ENCODE results near the gene CIAO2A.
A peak's percentile ranks its signal among the peaks of the same experiment; 100 is the strongest.

Gene CIAO2A

DNA sequence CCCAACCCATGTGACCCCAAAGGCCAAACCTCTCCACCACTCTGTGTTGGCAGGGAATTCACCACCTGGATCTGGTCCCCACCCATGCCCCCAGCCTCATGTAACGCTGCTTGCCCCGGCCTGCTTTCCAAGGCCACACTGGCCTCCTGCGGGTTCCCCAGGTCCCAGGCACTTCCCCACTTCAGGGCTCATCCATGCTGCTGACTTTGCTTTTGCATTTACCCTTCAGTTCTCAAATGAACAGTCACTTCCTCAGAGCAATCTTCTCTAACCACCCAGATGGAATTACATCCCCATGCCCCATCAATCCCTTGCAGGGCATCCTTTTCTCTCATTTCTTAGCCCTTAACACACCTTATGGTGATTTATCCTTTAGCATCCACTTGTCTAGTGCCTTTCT lies 56.5 kb downstream of the CIAO2A start:
- Histone ChIP-seq H3K27me3 (ENCODE audit: insufficient read depth, poor library complexity, severe bottlenecking) (no peaks in the 10 kb centered on the region), H3K27ac (replicated peaks) (no peak overlapping the region), H3K4me3 (replicated peaks; ENCODE audit: insufficient read depth, low read length) (no peak overlapping the region)
- TF ChIP-seq GABPA (IDR thresholded peaks at IDR 0.05; ENCODE audit: low read depth) (no peak), SPI1 (IDR thresholded peaks at IDR 0.05; ENCODE audit: borderline replicate concordance, low read depth) (peak; percentile 30; the same call in 1 of the 2 replicates)
- DNase-seq (ENCODE audit: low read depth in 1 of 2, low spot score in 1 of 2): no peak

DNA sequence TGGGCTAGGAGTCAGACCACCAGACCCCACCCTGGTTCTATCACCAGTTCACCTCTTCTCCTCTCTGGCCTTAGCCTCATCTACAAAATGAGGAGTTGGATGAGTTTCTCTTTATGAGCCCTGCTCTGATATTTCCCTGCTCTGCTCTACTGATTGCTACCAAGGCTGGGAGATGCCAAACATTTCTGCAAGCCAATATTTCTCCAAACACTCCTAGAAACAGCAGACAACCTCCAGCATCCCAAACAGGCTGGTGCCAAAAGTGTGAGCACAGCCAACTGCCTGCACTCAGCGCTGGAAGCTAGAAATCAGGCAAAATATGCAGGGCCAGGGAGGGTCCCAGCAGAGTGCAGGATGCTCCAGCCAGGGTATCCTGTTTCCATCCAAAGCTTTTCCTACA lies 58.1 kb downstream of the CIAO2A start:
- Histone ChIP-seq H3K27me3 (ENCODE audit: insufficient read depth, poor library complexity, severe bottlenecking) (no peaks in the 10 kb centered on the region), H3K27ac (replicated peaks) (no peak overlapping the region), H3K4me3 (replicated peaks; ENCODE audit: insufficient read depth, low read length) (no peak overlapping the region)
- no peak for DNase-seq (ENCODE audit: low read depth in 1 of 2, low spot score in 1 of 2)
- TF ChIP-seq SPI1 (IDR thresholded peaks at IDR 0.05; ENCODE audit: borderline replicate concordance, low read depth) (no peak), GABPA (IDR thresholded peaks at IDR 0.05; ENCODE audit: low read depth) (no peak), POLR2AphosphoS5 (IDR thresholded peaks at IDR 0.05; ENCODE audit: low read depth) (no peak)
- TF ChIP-seq, protein P1, sequence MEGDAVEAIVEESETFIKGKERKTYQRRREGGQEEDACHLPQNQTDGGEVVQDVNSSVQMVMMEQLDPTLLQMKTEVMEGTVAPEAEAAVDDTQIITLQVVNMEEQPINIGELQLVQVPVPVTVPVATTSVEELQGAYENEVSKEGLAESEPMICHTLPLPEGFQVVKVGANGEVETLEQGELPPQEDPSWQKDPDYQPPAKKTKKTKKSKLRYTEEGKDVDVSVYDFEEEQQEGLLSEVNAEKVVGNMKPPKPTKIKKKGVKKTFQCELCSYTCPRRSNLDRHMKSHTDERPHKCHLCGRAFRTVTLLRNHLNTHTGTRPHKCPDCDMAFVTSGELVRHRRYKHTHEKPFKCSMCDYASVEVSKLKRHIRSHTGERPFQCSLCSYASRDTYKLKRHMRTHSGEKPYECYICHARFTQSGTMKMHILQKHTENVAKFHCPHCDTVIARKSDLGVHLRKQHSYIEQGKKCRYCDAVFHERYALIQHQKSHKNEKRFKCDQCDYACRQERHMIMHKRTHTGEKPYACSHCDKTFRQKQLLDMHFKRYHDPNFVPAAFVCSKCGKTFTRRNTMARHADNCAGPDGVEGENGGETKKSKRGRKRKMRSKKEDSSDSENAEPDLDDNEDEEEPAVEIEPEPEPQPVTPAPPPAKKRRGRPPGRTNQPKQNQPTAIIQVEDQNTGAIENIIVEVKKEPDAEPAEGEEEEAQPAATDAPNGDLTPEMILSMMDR (IDR thresholded peaks at IDR 0.05; ENCODE audit: insufficient read depth, low read length): no peak
- TF ChIP-seq, protein P2, sequence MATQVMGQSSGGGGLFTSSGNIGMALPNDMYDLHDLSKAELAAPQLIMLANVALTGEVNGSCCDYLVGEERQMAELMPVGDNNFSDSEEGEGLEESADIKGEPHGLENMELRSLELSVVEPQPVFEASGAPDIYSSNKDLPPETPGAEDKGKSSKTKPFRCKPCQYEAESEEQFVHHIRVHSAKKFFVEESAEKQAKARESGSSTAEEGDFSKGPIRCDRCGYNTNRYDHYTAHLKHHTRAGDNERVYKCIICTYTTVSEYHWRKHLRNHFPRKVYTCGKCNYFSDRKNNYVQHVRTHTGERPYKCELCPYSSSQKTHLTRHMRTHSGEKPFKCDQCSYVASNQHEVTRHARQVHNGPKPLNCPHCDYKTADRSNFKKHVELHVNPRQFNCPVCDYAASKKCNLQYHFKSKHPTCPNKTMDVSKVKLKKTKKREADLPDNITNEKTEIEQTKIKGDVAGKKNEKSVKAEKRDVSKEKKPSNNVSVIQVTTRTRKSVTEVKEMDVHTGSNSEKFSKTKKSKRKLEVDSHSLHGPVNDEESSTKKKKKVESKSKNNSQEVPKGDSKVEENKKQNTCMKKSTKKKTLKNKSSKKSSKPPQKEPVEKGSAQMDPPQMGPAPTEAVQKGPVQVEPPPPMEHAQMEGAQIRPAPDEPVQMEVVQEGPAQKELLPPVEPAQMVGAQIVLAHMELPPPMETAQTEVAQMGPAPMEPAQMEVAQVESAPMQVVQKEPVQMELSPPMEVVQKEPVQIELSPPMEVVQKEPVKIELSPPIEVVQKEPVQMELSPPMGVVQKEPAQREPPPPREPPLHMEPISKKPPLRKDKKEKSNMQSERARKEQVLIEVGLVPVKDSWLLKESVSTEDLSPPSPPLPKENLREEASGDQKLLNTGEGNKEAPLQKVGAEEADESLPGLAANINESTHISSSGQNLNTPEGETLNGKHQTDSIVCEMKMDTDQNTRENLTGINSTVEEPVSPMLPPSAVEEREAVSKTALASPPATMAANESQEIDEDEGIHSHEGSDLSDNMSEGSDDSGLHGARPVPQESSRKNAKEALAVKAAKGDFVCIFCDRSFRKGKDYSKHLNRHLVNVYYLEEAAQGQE (IDR thresholded peaks at IDR 0.05; ENCODE audit: insufficient replicate concordance, low read depth): no peak

DNA sequence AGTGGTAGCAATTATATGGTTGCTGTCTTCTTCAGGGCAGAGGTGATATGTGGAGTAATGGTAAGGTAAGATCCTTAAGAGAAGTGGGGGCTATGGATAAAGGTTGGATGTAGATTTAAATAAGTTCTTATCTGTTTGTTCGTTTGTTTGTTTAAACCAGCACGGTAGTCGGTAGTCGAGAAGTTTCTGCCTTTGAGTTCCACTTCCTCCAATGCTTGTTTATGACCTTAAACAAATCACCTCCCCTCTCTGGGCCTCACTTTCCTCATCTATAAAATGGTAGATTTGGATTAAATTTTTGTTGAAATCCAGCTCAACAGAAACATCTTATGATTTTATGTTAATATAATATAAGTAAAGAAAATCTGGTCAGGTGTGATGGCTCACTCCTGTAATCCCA lies 59.1 kb downstream of the CIAO2A start:
- no peaks in the 10 kb centered on the region for H3K27me3 ChIP-seq (ENCODE audit: insufficient read depth, poor library complexity, severe bottlenecking)
- no peak overlapping the region for H3K27ac ChIP-seq (replicated peaks)
- no peak overlapping the region for H3K4me3 ChIP-seq (replicated peaks; ENCODE audit: insufficient read depth, low read length)
- no peak for DNase-seq (ENCODE audit: low read depth in 1 of 2, low spot score in 1 of 2)
- no peak for TF ChIP-seq SPI1 (IDR thresholded peaks at IDR 0.05; ENCODE audit: borderline replicate concordance, low read depth)
- TF ChIP-seq GABPA (IDR thresholded peaks at IDR 0.05; ENCODE audit: low read depth): no peak
- TF ChIP-seq, protein P1 (IDR thresholded peaks at IDR 0.05; ENCODE audit: insufficient read depth, low read length): no peak
- no peak for TF ChIP-seq POLR2AphosphoS5 (IDR thresholded peaks at IDR 0.05; ENCODE audit: low read depth)
- TF ChIP-seq, protein P2 (IDR thresholded peaks at IDR 0.05; ENCODE audit: insufficient replicate concordance, low read depth): no peak

DNA sequence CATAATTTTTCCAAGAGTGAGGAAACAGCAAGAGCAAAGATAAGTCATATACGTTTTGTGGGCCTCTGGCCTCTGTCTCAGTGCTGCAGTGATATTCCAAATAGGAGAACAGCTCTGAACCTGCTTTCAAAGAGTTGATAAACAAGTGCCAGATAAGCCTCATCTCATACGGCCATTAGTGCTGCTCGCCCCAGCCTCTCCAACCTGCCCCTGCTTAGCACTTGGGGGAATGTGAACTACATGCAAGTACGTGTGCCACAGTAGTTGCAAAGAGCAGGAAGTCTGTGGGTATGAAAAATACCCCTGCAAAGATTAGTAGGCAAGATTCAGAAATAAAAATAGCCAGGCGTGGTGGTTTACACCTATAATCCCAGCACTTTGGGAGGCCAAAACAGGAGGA lies 61.3 kb downstream of the CIAO2A start:
- Histone ChIP-seq H3K27ac (replicated peaks) (no peak overlapping the region), H3K27me3 (ENCODE audit: insufficient read depth, poor library complexity, severe bottlenecking) (no peaks in the 10 kb centered on the region), H3K4me3 (replicated peaks; ENCODE audit: insufficient read depth, low read length) (no peak overlapping the region)
- no peak for DNase-seq (ENCODE audit: low read depth in 1 of 2, low spot score in 1 of 2)
- no peak for TF ChIP-seq POLR2AphosphoS5 (IDR thresholded peaks at IDR 0.05; ENCODE audit: low read depth)
- TF ChIP-seq, protein P2 (IDR thresholded peaks at IDR 0.05; ENCODE audit: insufficient replicate concordance, low read depth): no peak
- no peak for TF ChIP-seq SPI1 (IDR thresholded peaks at IDR 0.05; ENCODE audit: borderline replicate concordance, low read depth)
- TF ChIP-seq, protein P1 (IDR thresholded peaks at IDR 0.05; ENCODE audit: insufficient read depth, low read length): no peak
- no peak for TF ChIP-seq GABPA (IDR thresholded peaks at IDR 0.05; ENCODE audit: low read depth)
